Measurements from ENCODE around the gene SGCD.

DNA sequence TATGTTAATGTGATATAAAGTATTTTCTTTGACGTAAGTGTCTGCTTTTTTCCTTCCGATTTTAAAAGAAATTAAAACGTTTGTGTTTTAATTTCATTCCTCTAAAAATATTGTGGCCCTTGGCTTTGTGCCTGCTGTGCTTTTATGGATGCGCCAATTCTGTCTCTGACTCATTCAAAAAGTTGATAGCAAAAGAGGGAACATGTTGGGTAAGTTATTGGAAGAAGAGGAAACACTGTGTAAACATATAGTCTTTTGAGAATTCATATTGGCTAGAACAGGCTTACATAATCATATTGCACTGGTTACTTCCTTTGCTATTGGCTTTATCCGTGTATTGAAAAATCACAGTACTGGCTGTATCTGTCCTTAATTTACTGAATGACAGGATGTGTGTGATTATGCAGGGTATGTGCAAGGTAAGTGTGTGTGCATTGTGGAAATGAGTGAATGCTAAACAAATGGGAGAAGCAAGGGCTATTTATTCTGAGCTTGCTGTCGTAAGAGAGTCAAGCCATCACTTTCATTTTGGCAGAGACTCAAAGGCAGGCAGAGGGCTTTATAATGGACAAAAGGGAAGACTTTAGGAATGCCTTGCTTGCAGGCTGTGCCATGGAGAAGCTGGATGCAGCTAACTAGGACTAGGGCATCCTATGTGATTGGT, 67.8 kb downstream of the SGCD start:
- TF ChIP-seq, protein P1, sequence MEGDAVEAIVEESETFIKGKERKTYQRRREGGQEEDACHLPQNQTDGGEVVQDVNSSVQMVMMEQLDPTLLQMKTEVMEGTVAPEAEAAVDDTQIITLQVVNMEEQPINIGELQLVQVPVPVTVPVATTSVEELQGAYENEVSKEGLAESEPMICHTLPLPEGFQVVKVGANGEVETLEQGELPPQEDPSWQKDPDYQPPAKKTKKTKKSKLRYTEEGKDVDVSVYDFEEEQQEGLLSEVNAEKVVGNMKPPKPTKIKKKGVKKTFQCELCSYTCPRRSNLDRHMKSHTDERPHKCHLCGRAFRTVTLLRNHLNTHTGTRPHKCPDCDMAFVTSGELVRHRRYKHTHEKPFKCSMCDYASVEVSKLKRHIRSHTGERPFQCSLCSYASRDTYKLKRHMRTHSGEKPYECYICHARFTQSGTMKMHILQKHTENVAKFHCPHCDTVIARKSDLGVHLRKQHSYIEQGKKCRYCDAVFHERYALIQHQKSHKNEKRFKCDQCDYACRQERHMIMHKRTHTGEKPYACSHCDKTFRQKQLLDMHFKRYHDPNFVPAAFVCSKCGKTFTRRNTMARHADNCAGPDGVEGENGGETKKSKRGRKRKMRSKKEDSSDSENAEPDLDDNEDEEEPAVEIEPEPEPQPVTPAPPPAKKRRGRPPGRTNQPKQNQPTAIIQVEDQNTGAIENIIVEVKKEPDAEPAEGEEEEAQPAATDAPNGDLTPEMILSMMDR (IDR thresholded peaks at IDR 0.05; ENCODE audit: insufficient read depth, low read length): no peak
- TF ChIP-seq, protein P2, sequence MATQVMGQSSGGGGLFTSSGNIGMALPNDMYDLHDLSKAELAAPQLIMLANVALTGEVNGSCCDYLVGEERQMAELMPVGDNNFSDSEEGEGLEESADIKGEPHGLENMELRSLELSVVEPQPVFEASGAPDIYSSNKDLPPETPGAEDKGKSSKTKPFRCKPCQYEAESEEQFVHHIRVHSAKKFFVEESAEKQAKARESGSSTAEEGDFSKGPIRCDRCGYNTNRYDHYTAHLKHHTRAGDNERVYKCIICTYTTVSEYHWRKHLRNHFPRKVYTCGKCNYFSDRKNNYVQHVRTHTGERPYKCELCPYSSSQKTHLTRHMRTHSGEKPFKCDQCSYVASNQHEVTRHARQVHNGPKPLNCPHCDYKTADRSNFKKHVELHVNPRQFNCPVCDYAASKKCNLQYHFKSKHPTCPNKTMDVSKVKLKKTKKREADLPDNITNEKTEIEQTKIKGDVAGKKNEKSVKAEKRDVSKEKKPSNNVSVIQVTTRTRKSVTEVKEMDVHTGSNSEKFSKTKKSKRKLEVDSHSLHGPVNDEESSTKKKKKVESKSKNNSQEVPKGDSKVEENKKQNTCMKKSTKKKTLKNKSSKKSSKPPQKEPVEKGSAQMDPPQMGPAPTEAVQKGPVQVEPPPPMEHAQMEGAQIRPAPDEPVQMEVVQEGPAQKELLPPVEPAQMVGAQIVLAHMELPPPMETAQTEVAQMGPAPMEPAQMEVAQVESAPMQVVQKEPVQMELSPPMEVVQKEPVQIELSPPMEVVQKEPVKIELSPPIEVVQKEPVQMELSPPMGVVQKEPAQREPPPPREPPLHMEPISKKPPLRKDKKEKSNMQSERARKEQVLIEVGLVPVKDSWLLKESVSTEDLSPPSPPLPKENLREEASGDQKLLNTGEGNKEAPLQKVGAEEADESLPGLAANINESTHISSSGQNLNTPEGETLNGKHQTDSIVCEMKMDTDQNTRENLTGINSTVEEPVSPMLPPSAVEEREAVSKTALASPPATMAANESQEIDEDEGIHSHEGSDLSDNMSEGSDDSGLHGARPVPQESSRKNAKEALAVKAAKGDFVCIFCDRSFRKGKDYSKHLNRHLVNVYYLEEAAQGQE (IDR thresholded peaks at IDR 0.05; ENCODE audit: insufficient replicate concordance, low read depth): no peak
- TF ChIP-seq POLR2AphosphoS5 (IDR thresholded peaks at IDR 0.05; ENCODE audit: low read depth) (no peak), SPI1 (IDR thresholded peaks at IDR 0.05; ENCODE audit: borderline replicate concordance, low read depth) (no peak)
